Stomach (tissue), 9 donors: Measurements from ENCODE around the gene GLDN. TPM values are rescaled to one million over a fixed set of nuclear protein-coding genes. Genes with fewer than 3 reads are reported as not detected.

Experiments
- DNase-seq, 2 donors: peaks; one replicate each; pipeline versions ENCODE4 v3.0.0 to v3.0.0-alpha.2; 2013 to 2019
- H3K27ac ChIP-seq, 5 donors: fragments of 200-600 bp in 4 of 5; sonication (generic) in 4 of 5; one replicate each; pipeline ENCODE4 v1.5.1; 2013 to 2019; ENCODE audit warnings: mild to moderate bottlenecking in 1 of 5, moderate library complexity in 1 of 5
- H3K27me3 ChIP-seq, 3 donors: fragments of 200-600 bp; sonication (generic); one replicate each; pipeline ENCODE4 v1.5.1; 2017 to 2019; ENCODE audit warnings: mixed run types in 1 of 3
- H3K36me3 ChIP-seq, 4 donors: fragments of 200-600 bp; sonication (generic); 1 replicate in 3 of 4; 2 replicates in 1 of 4; pipeline ENCODE4 v1.5.1; 2016 to 2019
- H3K4me1 ChIP-seq, 4 donors: fragments of 200-600 bp; sonication (generic); one replicate each; pipeline ENCODE4 v1.5.1; 2016 to 2019
- H3K4me3 ChIP-seq, 4 donors: fragments of 200-600 bp; sonication (generic) in 3 of 4; one replicate each; pipeline ENCODE4 v1.5.1; 2016 to 2019; ENCODE audit warnings: mild to moderate bottlenecking in 1 of 4
- H3K9me3 ChIP-seq, 4 donors: fragments of 200-600 bp; sonication (generic); one replicate each; pipeline ENCODE4 v1.5.1; 2016 to 2019
- CTCF ChIP-seq, 7 experiments: fragments of 450-650 bp in 4 of 7; fragments of 200-600 bp in 3 of 7; sonication (generic) in 3 of 7; IDR thresholded peaks; one replicate each; pipeline ENCODE4 v1.5.1; 2016 to 2019; ENCODE audit warnings: antibody characterized with exemption in 7 of 7, control low read depth in 2 of 7, mild to moderate bottlenecking in 1 of 7
- EP300 ChIP-seq: sonication (generic); formaldehyde crosslinking; IDR thresholded peaks from one replicate; pipeline ENCODE4 v1.6.1; 2017; ENCODE audit warnings: antibody characterized with exemption
- POLR2A ChIP-seq, 4 donors: fragments of 450-650 bp; IDR thresholded peaks; one replicate each; pipeline ENCODE4 v1.6.1; 2016; ENCODE audit warnings: antibody characterized with exemption in 4 of 4, control low read depth in 2 of 4, mild to moderate bottlenecking in 1 of 4, moderate library complexity in 1 of 4
- POLR2AphosphoS5 ChIP-seq, 3 donors: sonication (generic); formaldehyde crosslinking; IDR thresholded peaks; one replicate each; pipeline ENCODE4 v1.6.1; 2016; ENCODE audit warnings: antibody characterized with exemption in 3 of 3
- WGBS, 5 donors: extraction: QIAGEN DNeasy Blood & Tissue Kit in 3 of 5; methylation state at CpG; one replicate each; pipeline versions ENCODE4 v1.1.5 to v1.1.7; 2013 to 2018; 5-methylcytosine and 5-hydroxymethylcytosine counted together
- intact Hi-C: fragments of 100-400 bp; cut with DNase I; formaldehyde crosslinking; loops from one replicate; pipeline ENCODE4 v1.15.1; 2023; ENCODE audit warnings: low total_unique reads
- polyA plus RNA-seq, 3 donors: library from polyadenylated mRNA; stranded (reverse); fragments of 200-250 nt; gene quantifications; one replicate each; pipeline ENCODE4 v1.2.3, GENCODE V29; 2013
- total RNA-seq, 5 donors: library from RNA; depleted of rRNA; stranded (reverse); fragments of >200 nt; gene quantifications; one replicate each; pipeline versions ENCODE4 v1.1.0 to v1.2.3, GENCODE V29; 2014 to 2016
- donor health status: healthy with polysubstance abuse.
- donor health status: Bipolar disorder and iron deficiency.
- donor health status: healthy.

The GLDN gene
- total and polyA plus RNA-seq, 8 donors = 0.23 to 8.7 (median 1.7) TPM; not detected in 1

- no peaks in the 10 kb centered on the region for H3K9me3 ChIP-seq
- H3K36me3 ChIP-seq = no peaks in the 10 kb centered on the region
- H3K27ac ChIP-seq = no peak overlapping the region
- H3K4me1 ChIP-seq = peaks cover 0 to 42% (median 5%) of the 10 kb centered on the region in 4 donors
- no peaks in the 10 kb centered on the region for H3K27me3 ChIP-seq
- 76 to 84% (median 81%) methylated on average over 4 of the region's 4 CpGs for WGBS, 5 donors
- no peak for DNase-seq
- TF ChIP-seq POLR2A (IDR thresholded peaks at IDR 0.05) = no peak
- no peak for TF ChIP-seq POLR2AphosphoS5 (IDR thresholded peaks at IDR 0.05)
- TF ChIP-seq EP300 = no peak
- no peak for TF ChIP-seq CTCF (IDR thresholded peaks at IDR 0.05)
- H3K4me3 ChIP-seq = no peak overlapping the region
- intact Hi-C loops = no loop called here
These were observed 9.0 kb upstream of the GLDN start for GRCh38 chr15:51332206-51333147.

GRCh38 chr15:51333571-51333970, 7.9 kb upstream of the GLDN start:
- Histone ChIP-seq H3K4me3 (no peak overlapping the region), H3K27me3 (no peaks in the 10 kb centered on the region), H3K27ac (no peak overlapping the region), H3K36me3 (no peaks in the 10 kb centered on the region), H3K4me1 (peaks cover 0 to 46% (median 5%) of the 10 kb centered on the region in 4 donors), H3K9me3 (no peaks in the 10 kb centered on the region)
- WGBS, 5 donors = 77 to 91% (median 81%) methylated on average over 2 of the region's 2 CpGs
- intact Hi-C loops = no loop called here
- TF ChIP-seq CTCF (IDR thresholded peaks at IDR 0.05) (no peak), POLR2AphosphoS5 (IDR thresholded peaks at IDR 0.05) (no peak), EP300 (no peak), POLR2A (IDR thresholded peaks at IDR 0.05) (no peak)
- DNase-seq = no peak

GRCh38 chr15:51334011-51334451, 7.4 kb upstream of the GLDN start:
- H3K27ac ChIP-seq = no peak overlapping the region
- H3K36me3 ChIP-seq = no peaks in the 10 kb centered on the region
- TF ChIP-seq POLR2AphosphoS5 (IDR thresholded peaks at IDR 0.05) = no peak
- no peak for TF ChIP-seq CTCF (IDR thresholded peaks at IDR 0.05)
- no peaks in the 10 kb centered on the region for H3K9me3 ChIP-seq
- no peaks in the 10 kb centered on the region for H3K27me3 ChIP-seq
- DNase-seq = no peak
- H3K4me1 ChIP-seq = peaks cover 0 to 46% (median 5%) of the 10 kb centered on the region in 4 donors
- intact Hi-C loops = no loop called here
- 15 to 37% (median 31%) methylated on average over 2 of the region's 2 CpGs for WGBS, 5 donors
- H3K4me3 ChIP-seq = no peak overlapping the region

DNA sequence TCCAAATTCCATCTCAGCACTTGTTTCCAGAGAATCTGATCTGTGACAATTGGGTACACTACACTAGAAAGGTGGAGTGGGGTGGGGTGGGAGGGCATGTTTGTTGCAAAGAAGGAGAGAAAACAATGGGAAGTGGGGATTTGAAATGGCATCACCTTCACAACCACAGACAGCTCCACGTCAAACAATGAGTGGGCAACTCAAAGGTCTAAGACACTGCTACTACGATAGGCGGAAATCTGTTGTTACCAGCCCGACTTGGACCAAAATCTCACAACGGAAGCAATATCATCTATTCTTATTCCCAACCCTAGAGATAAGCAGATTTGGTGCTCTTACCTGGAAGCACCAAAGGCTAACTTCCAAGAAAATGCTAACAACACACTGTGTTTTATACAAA, 6.4 kb upstream of the GLDN start:
- H3K27me3 ChIP-seq = peaks cover 0 to 4% (median 0%) of the 10 kb centered on the region in 3 donors
- no peaks in the 10 kb centered on the region for H3K9me3 ChIP-seq
- no peak for DNase-seq
- no peak for TF ChIP-seq POLR2AphosphoS5 (IDR thresholded peaks at IDR 0.05)
- no peak for TF ChIP-seq CTCF (IDR thresholded peaks at IDR 0.05)
- no peak for TF ChIP-seq POLR2A (IDR thresholded peaks at IDR 0.05)
- no peak for TF ChIP-seq EP300
- H3K36me3 ChIP-seq = no peaks in the 10 kb centered on the region
- peaks cover 0 to 46% (median 5%) of the 10 kb centered on the region in 4 donors for H3K4me1 ChIP-seq
- no peak overlapping the region for H3K4me3 ChIP-seq
- no peak overlapping the region for H3K27ac ChIP-seq
- WGBS, 5 donors = 78 to 93% (median 90%) methylated on average over 5 of the region's 5 CpGs
- intact Hi-C loops = no loop called here
